Activated B cell treated with CpG ODN at 0.5 μM for 24 hours (primary cell): ENCODE results near the gene IMPACT. TPM values are rescaled to one million over a fixed set of nuclear protein-coding genes. Genes with fewer than 3 reads are reported as not detected.

ENCODE experiments used
- ATAC-seq: fragments of 200-7000 bp; cut with Tn5 transposase; one replicate; pipeline ENCODE4 v1.10.0; 2021; ENCODE audit warnings: low read depth, mild to moderate bottlenecking, moderate library complexity
- CTCF ChIA-PET: fragments of 350-600 bp; sonication (Branson Sonifier 250); formaldehyde crosslinking; loops from one replicate; lab custom pipeline; 2021; ENCODE audit warnings: antibody characterized with exemption; lab: Charles Lee
- POLR2A ChIA-PET: fragments of 350-600 bp; sonication (Branson Sonifier 250); formaldehyde crosslinking; loops from one replicate; lab custom pipeline; 2021; ENCODE audit warnings: antibody characterized with exemption; lab: Charles Lee
- DNase-seq: peaks from one replicate; pipeline ENCODE4 v3.0.0; 2022
- H3K27ac Mint-ChIP-seq: one replicate; pipeline ENCODE4 v1.8.0; 2020; ENCODE audit warnings: mixed read lengths
- H3K27me3 Mint-ChIP-seq: one replicate; pipeline ENCODE4 v1.8.0; 2021; ENCODE audit warnings: mixed read lengths
- H3K36me3 Mint-ChIP-seq: one replicate; pipeline ENCODE4 v1.8.0; 2021; ENCODE audit warnings: low read depth, mixed read lengths
- H3K4me1 Mint-ChIP-seq: one replicate; pipeline ENCODE4 v1.8.0; 2021; ENCODE audit warnings: mixed read lengths
- H3K4me3 Mint-ChIP-seq: one replicate; pipeline ENCODE4 v1.8.0; 2020; ENCODE audit warnings: mild to moderate bottlenecking, mixed read lengths
- H3K9me3 Mint-ChIP-seq: one replicate; pipeline ENCODE4 v1.8.0; 2020; ENCODE audit warnings: mixed read lengths
- intact Hi-C: fragments of 100-400 bp; cut with micrococcal nuclease; formaldehyde crosslinking; loops from one replicate; pipeline ENCODE4 v1.15.1; 2024
- total RNA-seq: library from RNA; stranded (reverse); gene quantifications from 2 replicates; pipeline ENCODE4 v1.2.3, GENCODE V29; 2022
- TF ChIP-seq, protein P1 (sequence below): fragments of 200-600 bp; IDR thresholded peaks from one replicate; pipeline ENCODE4 v1.8.0; 2022; ENCODE audit warnings: antibody characterized with exemption, mild to moderate bottlenecking

The IMPACT gene
- total RNA-seq, 1 donor from 2014 or later: 17.4 TPM

DNA sequence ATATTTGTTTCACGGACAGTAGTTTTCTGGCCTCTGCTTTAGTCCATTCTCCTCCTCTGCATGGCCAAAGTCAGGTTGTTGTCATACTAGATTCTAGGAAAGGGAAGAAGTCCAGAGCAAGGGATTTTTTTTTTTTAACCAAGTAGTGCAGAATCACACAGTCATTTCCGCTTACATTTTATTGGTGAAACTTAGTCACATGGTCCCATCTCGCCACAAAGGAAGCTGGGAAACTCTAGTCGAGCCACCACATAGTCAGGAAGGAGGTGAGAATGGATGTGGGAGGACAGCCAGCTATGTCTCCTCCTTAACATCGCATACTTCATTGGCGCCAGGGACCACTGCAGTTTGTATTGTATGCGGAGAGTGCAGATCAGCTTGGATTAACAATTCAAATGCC lies 44.3 kb downstream of the IMPACT start:
- Mint-ChIP-seq H3K9me3 (no peaks in the 10 kb centered on the region), H3K36me3 (no peaks in the 10 kb centered on the region), H3K27ac (no peak overlapping the region), H3K27me3 (peaks cover 2% of the 10 kb centered on the region), H3K4me1 (no peaks in the 10 kb centered on the region), H3K4me3 (no peak overlapping the region)
- ATAC-seq (no peak), DNase-seq (no peak)
- intact Hi-C loops: no loop called here
- POLR2A ChIA-PET: no interaction called here
- TF ChIP-seq, protein P1, sequence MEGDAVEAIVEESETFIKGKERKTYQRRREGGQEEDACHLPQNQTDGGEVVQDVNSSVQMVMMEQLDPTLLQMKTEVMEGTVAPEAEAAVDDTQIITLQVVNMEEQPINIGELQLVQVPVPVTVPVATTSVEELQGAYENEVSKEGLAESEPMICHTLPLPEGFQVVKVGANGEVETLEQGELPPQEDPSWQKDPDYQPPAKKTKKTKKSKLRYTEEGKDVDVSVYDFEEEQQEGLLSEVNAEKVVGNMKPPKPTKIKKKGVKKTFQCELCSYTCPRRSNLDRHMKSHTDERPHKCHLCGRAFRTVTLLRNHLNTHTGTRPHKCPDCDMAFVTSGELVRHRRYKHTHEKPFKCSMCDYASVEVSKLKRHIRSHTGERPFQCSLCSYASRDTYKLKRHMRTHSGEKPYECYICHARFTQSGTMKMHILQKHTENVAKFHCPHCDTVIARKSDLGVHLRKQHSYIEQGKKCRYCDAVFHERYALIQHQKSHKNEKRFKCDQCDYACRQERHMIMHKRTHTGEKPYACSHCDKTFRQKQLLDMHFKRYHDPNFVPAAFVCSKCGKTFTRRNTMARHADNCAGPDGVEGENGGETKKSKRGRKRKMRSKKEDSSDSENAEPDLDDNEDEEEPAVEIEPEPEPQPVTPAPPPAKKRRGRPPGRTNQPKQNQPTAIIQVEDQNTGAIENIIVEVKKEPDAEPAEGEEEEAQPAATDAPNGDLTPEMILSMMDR: no peak
- CTCF ChIA-PET: no interaction called here

DNA sequence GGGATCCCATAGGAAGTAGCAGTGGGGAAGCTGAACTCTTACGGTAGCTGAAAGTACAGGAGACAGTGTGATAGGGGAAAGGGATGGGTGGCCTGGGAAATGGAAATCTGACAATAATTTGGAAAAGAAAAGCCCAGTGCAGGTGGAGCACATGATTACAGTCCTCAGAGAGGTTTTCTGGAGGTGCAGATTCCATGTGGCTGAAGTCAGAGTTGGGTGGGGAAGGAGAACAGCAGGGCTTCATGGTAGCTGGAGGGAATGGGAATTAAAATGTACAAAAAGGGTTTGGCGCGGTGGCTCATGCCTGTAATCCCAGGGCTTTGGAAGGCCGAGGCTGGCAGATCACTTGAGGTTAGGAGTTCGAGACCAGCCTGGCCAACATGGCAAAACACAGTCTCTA lies 46.1 kb downstream of the IMPACT start:
- TF ChIP-seq, protein P1: no peak
- CTCF ChIA-PET: no interaction called here
- no peak for ATAC-seq

DNA sequence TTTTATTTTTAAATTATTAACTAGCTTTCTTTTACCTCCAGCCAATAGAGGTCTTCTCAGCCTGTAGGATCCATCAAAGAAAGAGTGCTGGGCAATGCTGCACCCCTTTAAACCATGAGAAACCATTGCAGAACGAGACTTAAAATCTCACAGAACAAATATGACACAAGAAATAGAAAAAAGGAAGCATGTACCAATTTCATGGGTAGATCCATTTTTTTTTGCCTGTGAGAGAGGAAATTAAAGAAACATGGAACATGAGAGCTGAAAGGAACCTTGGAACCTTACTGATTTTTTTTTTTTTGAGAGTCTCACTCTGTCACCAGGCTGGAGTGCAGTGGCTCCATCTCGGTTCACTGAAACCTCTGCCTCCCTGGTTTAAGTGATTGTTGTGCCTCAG lies 47.9 kb downstream of the IMPACT start:
- Mint-ChIP-seq H3K9me3 (no peaks in the 10 kb centered on the region), H3K4me1 (no peaks in the 10 kb centered on the region), H3K36me3 (no peaks in the 10 kb centered on the region), H3K4me3 (no peak overlapping the region), H3K27me3 (no peaks in the 10 kb centered on the region), H3K27ac (no peak overlapping the region)
- intact Hi-C loops: no loop called here
- CTCF ChIA-PET: no interaction called here
- DNase-seq: no peak
- TF ChIP-seq, protein P1: no peak
- POLR2A ChIA-PET: interaction anchor here (1.0 kb wide), 1 partner anchor 1153 kb away, joined by 3 read pairs; no protein-coding TSS in a partner anchor
- ATAC-seq: no peak

More for the DNA sequence above, 46.1 kb downstream of the IMPACT start:
- no peak overlapping the region for H3K27ac Mint-ChIP-seq
- no peaks in the 10 kb centered on the region for H3K36me3 Mint-ChIP-seq
- H3K4me3 Mint-ChIP-seq: no peak overlapping the region
- POLR2A ChIA-PET: no interaction called here
- intact Hi-C loops: no loop called here
- no peaks in the 10 kb centered on the region for H3K27me3 Mint-ChIP-seq
- no peaks in the 10 kb centered on the region for H3K9me3 Mint-ChIP-seq
- DNase-seq: no peak
- H3K4me1 Mint-ChIP-seq: no peaks in the 10 kb centered on the region

DNA sequence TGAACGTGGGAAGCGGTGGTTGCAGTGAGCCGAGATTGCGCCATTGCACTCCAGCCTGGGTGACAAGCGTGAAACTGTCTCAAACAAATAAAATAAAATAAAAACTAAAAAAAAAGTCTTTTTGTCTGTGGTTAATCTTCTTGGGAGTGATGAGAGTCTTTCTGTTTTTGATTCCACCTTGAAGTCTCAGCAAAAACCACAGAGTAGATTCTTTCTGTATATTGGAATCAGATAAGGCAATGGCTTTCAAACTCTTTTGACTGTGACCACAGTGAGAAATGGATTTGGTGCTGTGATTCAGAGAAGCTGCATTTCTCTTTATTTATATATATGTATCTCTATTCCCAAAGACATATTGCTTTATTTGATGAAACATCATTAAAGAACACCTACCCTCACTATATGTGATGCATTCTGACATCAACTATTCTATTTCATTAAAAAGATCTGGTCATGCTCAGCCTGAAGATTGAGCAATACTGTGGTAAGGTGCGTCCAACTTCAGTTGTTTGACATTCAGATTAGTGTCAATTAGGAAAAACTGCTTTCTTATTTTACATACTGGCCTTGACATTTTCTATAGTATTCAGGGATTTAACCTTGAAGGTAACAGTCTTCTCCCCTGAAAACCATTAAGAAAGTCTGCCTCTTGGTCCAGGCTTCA lies 49.6 kb downstream of the IMPACT start:
- intact Hi-C loops: no loop called here
- ChIA-PET POLR2A (no interaction called here), CTCF (no interaction called here)
- Mint-ChIP-seq H3K27me3 (no peaks in the 10 kb centered on the region), H3K4me1 (no peaks in the 10 kb centered on the region), H3K4me3 (no peak overlapping the region), H3K36me3 (no peaks in the 10 kb centered on the region), H3K9me3 (peaks cover under 1% of the 10 kb centered on the region), H3K27ac (no peak overlapping the region)
- DNase-seq (no peak), ATAC-seq (no peak)
- TF ChIP-seq, protein P1: no peak

DNA sequence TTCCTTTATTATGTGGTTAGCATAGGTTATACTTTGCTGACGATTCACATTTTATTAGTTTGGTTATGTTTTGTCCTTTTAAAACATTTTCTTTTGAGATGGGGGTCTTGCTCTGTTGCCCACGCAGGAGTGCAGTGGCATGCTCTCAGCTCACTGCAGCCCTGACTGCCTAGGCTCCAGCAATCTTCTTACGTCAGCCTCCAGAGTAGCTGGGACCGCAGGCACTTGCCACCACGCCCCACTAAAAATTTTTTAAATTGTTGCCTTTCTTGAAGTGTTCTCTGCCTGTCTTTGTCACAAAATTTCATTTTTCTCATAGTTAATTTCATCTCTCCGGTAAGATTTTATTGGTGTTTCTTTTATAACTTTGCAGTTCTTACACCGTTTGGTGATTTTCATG lies 52.9 kb downstream of the IMPACT start:
- POLR2A ChIA-PET: no interaction called here
- Mint-ChIP-seq H3K27ac (no peak overlapping the region), H3K4me3 (no peak overlapping the region), H3K36me3 (no peaks in the 10 kb centered on the region), H3K4me1 (no peaks in the 10 kb centered on the region), H3K9me3 (peaks cover 3% of the 10 kb centered on the region), H3K27me3 (peaks cover 4% of the 10 kb centered on the region)
- TF ChIP-seq, protein P1: no peak
- intact Hi-C loops: no loop called here
- no peak for ATAC-seq
- CTCF ChIA-PET: no interaction called here
- no peak for DNase-seq
